GM21825 (cell line): ENCODE data around the gene LETM1.

ENCODE experiments used
- ATAC-seq: cut with Tn5 transposase; IDR thresholded peaks from one replicate; pipeline ENCODE4 v1.9.1; 2021; ENCODE audit warnings: mild to moderate bottlenecking, moderate library complexity; ENCODE audit not compliant: unreplicated experiment

LETM1 gene

DNA sequence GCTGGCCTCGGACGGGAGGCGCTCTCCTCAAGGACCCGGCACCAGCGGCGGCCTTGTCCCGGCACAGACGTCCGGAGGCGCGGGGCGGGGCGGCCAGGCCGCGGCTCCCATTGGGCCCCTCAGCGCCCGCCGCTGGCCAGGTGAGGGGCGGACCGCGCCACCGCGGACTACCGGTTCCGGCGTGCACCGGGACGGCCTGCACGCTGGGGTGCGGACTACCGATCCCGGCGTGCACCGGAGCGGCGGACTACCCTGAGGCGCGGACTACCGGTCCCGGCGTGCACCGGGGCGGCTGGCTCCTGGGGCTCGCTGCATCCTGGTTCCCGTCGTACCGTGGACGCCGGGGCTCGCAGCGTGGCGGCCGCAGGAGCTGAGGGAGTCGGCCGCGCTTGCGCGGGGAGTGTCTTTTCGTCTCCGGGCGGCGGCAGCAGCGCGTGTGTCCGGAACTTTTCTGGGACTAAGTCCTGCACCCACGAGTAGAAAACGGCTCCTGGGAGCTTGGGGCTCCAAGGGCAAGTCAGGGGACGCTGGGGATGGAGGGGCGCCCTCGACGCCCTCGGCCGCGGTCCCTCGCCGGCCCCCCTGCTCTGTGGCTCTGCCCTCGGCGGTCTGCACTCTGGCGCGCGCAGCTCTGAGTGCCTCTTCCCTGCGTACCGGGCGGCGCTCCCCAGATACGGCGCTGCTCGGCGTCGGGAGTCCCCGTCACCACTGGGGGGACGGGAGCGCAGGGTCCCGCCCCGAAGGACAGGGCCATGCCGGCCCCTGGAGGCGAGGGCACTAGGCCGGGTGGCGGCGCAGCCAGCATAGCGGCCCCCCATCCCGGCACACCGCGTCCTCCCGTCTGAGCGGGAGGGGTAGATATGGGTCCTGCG, at the start of gene LETM1:
TSS of gene LETM1 (minus strand) at position 86 of the 872 bp plus-strand sequence. CDS start 206 bp downstream, outside the sequence.
- ATAC-seq: peak; percentile 91

DNA sequence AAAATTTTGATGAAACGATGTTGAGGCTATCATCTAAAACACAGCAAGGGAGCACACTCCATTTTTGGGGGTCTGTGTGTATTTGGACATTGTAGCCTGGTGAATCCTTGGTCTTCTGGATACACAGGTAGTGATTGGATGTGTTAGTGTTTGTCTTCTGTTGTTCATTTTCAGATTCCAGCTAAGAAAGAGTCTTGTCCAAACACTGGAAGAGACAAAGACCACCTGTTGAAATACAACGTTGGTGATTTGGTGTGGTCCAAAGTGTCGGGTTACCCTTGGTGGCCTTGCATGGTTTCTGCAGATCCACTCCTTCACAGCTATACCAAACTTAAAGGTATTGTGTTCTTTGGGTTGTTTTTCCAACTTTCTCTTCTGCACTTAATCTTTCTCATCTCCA, 48.1 kb upstream of the LETM1 start:
- ATAC-seq: no peak

DNA sequence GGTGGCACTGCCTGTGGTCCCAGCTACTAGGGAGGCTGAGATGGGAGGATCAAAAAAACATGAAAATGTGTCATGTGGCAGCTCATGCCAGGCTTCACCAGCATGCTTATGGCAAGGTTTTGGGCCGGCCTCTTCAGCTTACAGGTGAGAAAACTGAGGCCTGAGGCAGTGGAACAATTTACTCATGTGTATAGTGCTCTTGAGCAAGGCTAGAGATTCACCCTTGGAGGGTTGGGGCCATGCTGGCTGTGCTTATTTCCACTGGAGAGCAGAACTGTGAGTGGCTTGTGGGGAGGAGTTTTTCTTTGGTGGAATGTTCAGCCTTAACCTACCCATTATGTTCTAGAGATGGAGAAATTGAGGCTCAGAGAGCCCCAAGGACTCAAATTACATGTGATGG, 47.1 kb upstream of the LETM1 start:
- ATAC-seq: no peak

DNA sequence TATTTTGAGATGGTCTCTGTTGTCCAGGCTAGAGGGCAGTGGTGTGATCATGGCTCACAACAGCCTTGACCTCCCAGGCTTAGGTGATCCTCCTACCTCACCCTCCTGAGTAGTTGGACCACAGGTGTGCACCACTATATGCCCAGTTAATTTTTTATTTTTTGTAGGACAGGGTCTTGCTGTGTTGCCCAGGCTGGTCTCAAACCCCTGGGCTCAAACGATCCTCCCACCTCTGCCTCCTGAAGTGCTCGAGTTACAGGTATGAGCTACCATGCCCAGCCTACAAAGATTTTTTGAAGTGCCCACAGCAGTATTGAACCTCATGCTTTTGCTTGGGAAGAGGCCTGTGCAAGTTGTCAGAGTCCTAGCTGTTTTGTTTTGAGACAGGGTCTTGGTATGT, 46.3 kb upstream of the LETM1 start:
- ATAC-seq: no peak

DNA sequence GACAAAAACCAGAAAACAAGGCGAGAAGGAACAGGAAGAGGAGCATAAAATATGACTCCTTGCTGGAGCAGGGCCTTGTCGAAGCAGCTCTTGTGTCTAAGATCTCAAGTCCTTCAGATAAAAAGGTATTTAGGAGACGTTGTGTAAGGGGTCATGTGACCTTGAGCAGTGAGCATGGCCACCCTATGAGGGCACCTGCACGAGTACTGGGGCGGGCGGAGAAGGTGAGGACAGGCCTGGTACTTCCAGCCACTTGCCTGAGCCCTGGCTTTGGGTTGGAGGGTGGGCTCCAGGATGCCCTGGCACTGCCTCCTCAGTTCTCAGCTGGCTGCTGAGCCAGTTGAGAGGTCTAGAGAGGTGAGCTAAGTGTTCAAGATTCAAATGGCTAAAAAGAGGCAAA, 45.2 kb upstream of the LETM1 start:
- no peak for ATAC-seq

DNA sequence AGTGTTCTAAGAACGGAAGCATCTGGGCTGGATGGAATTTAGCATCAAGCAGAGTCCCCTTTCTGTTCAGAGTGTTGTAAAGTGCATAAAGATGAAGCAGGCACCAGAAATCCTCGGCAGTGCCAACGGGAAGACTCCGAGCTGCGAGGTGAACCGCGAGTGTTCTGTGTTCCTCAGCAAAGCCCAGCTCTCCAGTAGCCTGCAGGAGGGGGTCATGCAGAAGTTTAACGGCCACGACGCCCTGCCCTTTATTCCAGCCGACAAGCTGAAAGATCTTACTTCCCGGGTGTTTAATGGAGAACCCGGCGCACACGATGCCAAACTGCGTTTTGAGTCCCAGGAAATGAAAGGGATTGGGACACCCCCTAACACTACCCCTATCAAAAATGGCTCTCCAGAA, 44.7 kb upstream of the LETM1 start:
- no peak for ATAC-seq

DNA sequence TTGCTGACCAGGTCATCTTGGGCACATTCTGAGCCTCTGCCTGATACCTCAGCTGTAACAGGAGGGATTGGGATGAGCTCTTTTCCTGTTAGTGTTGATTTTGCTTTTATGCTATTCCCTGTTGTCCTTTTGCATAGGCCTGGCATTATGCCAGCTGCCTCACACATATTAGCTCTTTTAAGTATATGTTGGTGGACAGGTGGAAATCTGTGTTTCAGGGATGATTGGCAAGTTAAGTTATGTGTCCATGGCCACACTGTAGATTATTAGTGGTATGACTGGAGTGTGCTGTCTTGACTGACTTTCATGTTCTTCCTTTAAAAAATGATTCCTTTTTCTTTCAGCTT, 44.1 kb upstream of the LETM1 start:
- ATAC-seq: no peak

DNA sequence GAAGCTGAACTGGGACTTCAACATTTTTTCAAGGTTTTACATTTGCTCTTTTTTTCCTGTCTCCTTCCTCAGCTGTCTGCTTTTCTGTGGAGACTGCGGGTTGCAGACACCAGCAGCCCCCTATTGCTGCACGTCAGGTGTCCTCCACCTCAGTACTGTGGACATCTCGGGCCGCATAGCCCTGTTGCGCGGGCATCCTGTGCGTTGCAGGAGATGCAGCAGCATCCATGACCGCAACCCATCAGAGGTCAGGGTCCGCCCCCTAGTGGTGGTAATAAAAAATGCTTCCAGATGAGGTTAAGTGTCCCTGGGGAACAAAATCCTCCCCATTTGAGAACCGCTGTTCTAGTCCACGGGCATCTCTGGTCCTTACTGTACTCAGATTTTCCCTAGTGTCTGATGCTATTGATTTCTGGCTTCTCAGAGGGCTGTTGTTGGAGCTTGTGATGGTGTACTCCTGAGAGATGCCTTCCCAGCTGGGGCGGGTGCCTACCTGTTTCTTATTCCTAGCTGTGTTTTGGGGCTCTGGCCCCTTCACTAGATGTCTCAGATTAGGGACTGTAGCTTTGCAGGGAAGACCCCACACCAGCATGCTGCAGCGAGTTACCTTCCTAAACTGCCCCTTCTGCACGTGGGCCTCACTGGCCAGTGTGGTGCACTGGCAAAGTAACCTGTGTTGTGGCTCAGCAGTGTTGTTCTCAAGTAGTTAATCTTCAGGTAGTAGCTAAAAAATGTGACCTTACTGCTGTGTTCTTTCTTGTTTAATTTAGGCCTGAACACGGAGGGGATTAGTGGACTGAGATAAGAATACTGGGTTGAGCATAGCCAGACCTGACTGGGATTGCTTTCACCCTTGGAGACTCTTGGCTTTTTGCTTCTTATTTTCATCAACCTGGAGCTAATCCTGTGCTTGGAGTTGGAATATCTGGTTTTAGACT, 43.5 kb upstream of the LETM1 start:
- peak; percentile 87 for ATAC-seq

DNA sequence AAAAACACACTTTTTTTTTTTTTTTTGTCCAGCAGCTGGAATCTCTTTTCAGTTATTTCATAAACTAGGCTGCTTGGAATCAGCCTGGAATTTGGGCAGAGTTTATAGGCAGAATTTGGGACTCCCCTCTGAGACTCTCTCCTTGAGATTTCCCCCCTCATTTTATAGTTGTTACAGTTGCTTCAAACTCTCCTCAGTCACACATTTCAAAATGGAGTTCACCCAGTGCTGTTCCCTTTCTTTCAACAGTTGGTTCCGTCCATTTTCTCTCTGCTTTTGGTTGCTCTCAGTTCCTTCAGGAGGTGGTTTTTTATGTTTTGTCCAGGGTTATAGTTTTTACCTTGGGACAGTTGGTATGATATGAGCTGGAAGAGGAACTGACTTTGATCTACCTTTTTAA, 42.7 kb upstream of the LETM1 start:
- no peak for ATAC-seq

DNA sequence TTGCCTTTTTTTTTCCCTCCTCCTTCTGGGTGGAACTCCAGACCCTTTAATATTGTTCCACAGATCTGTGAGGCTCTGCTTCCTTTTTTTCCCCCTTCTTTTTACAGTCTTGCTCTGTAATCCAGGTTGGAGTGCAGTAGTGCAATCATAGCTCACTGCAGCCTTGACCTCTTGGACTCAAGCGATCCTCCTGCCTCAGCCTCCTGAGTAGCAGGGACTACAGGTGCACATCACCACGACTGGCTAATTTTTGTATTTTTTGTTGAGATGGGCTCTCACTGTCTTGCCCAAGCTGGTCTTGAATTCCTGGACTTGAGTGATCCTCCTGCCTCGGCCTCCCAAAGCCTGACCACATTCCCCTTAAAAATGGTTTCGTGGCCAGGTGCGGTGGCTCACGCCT, 42.1 kb upstream of the LETM1 start:
- ATAC-seq: no peak

DNA sequence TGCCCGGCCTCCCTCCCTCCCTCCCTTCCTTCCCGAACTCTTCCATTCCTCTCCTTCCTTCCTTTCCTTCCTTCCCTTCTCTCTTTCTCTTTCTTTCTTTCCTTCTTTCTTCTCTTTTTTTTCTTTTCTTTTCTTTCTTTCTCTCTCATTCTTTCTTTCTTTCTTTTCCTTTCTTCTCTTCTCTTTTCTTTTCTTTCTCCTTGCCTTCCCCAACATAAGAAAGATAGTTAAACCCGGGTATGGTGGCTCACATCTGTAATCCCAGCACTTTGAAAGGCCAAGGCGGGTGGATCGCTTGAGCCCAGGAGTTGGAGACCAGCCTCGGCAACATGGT, 40.7 kb upstream of the LETM1 start:
- no peak for ATAC-seq

DNA sequence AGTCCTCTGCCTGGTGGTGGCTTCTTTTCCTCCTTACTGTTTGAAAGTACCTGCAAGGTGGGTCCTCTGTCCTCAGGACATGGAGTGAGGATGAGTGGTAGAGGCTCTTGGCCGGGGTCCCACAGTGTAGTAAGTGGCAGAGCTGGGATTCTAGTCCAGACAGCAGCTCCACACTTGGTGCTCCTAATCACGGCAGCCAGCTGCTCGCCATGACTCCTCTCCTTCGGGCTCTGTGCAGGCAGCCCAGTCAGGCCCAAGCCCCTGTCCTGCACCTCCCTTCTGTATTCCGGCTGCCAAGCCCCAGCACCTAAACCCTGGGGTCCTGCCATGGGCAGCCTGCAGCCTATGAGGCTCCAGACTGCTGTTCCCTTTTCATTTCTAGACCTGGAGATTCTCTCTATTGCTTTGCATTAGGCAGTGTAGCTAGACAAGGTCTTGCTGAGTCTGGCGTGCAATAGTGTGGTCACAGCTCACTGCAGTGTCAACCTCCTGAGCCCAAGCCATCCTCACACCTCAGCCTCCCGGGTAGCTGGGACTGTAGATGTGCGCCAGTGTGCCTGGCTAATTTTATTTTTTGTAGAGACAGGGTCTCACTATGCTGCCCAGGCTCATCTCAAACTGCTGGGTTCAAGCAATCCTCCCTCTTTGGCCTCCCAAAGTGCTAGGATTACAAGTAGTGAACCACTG, 40.2 kb upstream of the LETM1 start:
- no peak for ATAC-seq

DNA sequence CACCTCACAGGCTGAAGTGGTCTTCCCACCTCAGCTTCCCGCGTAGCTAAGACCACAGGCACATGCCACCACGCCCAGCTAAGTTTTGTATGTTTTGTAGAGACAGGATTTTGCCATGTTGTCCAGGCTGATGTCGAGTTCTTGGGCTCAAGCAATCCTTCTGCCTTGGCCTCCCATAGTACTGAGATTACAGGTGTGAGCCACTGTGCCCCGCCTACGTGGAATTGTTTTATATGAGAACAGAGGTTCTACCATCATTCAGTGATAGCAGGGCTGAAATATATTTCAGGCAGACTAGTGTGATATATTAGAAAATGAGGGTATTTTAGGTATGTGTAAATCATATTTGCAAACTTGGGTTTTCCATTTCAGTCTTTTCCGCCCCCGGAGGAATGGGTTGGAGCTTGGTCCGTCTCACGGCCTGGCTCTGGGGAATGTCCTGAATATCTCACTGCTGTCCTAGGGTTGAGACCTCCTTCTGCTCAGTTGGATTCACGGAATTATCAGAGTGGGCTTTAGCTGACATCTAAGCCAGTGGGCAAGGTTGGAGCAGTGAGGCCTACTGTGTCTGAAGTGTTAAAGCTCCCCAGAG, 35.1 kb upstream of the LETM1 start:
- ATAC-seq: no peak

DNA sequence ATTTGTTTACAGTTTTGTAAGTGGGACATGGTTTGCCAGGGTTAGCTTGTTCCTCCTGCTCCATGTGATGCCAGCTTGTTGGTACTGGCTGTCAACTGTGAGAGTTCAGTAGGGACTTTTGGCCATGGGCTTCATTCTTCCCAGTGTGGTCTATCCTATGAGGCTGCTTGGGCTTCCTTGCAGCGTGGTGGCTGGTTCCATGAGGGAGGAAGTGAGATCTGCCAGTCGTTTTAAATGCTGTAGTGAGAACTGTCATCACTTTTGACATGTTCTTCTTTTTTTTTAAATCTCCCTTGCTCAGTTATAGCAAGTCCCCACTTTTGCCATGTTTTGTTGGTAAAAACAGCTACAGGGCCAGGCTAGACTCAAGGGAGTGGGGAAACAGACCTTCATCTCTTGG, 31.1 kb upstream of the LETM1 start:
- no peak for ATAC-seq

DNA sequence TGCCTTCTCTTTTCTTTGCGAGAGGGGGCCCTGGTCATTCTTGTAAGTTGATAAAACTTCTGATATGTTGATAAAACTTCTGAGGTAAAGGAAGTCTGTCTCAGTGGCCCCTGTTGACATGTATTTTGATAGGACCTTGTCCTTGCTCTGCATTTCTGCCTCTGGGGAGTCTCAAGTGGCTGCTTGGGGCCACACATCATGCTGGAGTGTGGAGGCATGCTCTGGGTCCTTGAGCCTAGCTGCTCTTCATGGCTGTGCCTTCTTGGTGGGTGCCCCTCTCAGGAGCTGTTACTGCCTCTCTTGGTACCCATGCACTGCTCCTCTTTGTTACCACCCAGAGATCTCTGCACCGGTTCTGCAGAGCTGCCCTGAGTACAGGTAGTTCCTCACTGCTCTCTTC, 29.5 kb upstream of the LETM1 start:
- ATAC-seq: no peak

DNA sequence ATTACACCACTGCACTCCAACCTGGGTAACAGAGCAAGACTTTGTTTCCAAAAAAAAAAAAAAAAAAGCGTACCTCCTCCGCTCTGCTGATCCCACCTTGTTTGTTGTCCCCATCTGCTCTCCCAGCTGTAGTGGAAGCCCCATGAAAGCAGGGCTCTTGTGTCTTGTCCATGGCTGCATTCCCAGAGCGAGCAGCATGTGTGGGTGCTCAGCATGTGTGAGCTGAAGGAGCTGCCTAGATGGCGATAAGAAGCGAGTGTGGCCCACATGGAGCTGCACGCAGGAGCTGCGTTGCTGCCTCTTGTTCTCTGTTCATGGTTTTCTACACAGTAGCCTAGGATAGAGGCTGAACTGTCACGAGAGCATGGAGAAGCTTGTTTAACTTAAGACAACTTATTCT, 27.6 kb upstream of the LETM1 start:
- no peak for ATAC-seq

DNA sequence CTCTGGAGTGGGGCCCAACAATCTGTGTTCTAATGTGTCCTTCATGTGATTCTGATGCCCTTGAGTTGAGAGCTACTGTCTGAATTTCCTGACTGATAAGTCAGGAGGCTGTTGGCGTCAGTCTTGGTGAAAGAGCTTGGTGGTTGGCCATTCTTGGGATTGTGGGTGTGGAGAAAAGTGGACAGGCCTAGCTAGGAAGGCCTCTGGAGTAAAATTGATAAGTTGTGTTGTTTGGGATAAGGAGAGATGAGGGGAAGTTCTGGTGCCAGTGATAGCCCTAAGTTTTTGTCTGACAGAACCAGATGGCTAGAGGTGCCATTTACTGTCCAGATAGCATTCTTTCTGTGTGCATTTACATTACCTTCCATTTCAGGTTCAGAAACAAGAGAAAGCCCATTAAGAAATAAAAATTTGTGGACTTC, 26.9 kb upstream of the LETM1 start:
- ATAC-seq: no peak

DNA sequence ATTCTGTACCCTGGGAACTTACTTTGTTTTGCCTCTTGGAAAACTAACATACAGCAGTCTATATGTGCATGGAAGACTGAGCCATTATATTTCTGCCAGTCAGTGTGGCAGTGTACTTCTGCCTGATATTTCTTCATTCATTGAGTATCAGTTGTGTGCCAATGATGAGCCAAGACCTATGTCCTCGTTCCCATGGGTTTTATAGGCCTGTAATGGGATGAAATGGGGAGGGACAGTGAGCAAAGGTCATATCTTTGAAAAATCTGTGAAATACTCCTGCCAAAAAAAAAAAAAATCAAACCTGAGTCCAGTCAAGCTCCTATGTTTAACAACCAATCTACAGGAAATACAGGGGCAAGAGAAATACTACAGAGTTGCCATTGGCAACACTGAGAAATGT, 24.4 kb upstream of the LETM1 start:
- ATAC-seq: no peak

DNA sequence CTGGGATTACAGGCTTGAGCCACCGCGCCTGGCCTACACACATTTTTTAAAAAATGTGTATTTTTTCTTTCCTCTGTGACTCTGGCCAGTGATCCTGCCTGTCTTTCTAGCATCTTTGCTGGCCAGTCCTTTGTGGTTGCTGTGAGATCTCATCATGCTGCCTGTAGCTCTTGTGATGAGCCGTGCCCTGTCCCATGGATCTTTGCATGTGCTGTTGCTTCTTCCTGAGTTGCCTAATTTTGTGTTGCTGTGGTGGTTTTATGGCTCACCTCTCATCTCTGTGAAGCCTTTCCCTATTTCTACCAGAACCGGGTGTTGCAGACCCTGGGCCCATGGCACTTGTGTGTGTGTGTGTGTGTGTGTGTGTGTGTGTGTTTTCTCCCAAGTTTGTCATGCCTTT, 23.5 kb upstream of the LETM1 start:
- no peak for ATAC-seq

DNA sequence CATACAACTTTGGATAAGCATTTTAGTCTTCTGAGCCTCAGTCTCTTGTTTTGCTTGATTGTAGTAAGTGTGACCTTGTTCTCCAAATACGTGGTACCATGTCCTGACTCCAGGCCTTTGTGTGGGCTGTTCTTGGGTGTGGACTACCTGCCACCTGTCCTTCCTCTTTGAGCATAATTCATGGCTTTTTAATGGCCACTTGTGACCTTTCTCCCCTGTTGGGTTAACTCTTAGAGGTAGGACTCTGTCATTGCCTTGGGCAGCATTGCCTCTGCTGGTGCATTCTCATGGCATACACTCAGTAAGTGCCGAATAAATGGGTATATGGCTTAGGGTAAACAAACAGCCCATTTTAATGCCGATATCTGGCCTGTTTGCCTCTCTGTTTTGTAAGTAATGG, 18.2 kb upstream of the LETM1 start:
- ATAC-seq: no peak

DNA sequence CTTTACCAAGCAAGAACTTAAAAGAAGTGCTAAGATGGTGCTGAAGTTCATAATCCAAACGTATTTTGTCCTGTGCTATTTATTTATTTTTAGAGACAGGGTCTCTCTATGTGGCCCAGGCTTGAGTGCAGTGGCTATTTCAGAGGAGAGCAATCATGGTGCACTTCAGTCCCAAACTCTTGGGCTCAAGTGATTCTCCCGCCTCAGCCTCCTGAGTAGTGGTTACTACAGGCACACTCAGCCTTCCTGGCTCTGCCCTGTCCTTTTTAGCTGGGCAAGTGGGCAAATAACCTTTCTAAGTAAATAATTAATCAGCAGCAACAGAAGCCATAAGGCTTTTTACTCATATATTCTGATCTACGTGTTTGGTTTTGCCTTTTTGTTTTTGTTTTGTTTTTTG, 17.8 kb upstream of the LETM1 start:
- ATAC-seq: no peak
